C4-2B (cell line): ENCODE measurements around the gene SORL1.

Experiments used
- CTCF ChIP-seq: fragments of 450-650 bp; conservative IDR thresholded peaks from 2 replicates; pipeline ENCODE4 v1.5.1; 2017; ENCODE audit warnings: mild to moderate bottlenecking
- ZFX ChIP-seq: fragments of 450-650 bp; IDR thresholded peaks from 2 replicates; pipeline ENCODE4 v1.6.1; 2017

- TF ChIP-seq CTCF (no peak), ZFX (no peak)
These were observed 100.0 kb downstream of the SORL1 start for GRCh38 chr11:121552154-121552553.
